Lower leg skin (tissue), 3 donors: ENCODE measurements around the gene HK3.

Experiments used
- CTCF ChIP-seq, 3 donors: fragments of 450-650 bp; IDR thresholded peaks; one replicate each; pipeline ENCODE4 v1.5.1; 2016; ENCODE audit warnings: antibody characterized with exemption in 3 of 3, mild to moderate bottlenecking in 3 of 3, moderate library complexity in 2 of 3
- POLR2A ChIP-seq, 2 donors: fragments of 450-650 bp; IDR thresholded peaks; one replicate each; pipeline ENCODE4 v1.6.1; 2016 to 2017; ENCODE audit warnings: antibody characterized with exemption in 2 of 2, mild to moderate bottlenecking in 1 of 2, moderate library complexity in 1 of 2

- no peak for TF ChIP-seq CTCF (IDR thresholded peaks at IDR 0.05)
- TF ChIP-seq POLR2A (IDR thresholded peaks at IDR 0.05) = no peak
Observed at GRCh38 chr5:176904276-176904675, 5.1 kb upstream of the HK3 start.
